Posterior vena cava (tissue), 2 donors: ENCODE results near the gene ZNF300. TPM values are rescaled to one million over a fixed set of nuclear protein-coding genes. Genes with fewer than 3 reads are reported as not detected.
"Not testable (repeated sequence)": the region's sequence is repeated elsewhere in the genome, so short reads cannot be mapped to it uniquely, and the experiment has no call there.

Experiments
- DNase-seq: peaks from one replicate; pipeline ENCODE4 v3.0.0-alpha.2; 2020; ENCODE audit warnings: low spot score
- intact Hi-C, 2 donors: fragments of 100-400 bp; cut with DNase I; formaldehyde crosslinking; loops; one replicate each; pipeline versions ENCODE4 v1.14.1 to v1.14.2; 2022 to 2023
- long read RNA-seq, 2 donors: library from polyadenylated mRNA; unstranded; transcript quantifications; one replicate each; pipeline ENCODE4 v2.0.0, GENCODE V29; 2020 to 2021
- total RNA-seq, 2 donors: library from RNA; stranded (reverse); fragmentation: NEBNext Ultra II Directional; extraction: Animal tissue kit (Norgen Biotek cat#: 25700); gene quantifications; one replicate each; pipeline ENCODE4 v1.2.1, GENCODE V29; 2021
- donor health status: DM: yes; HTN: yes; CAD: no.
- donor health status: DM: yes; HTN: yes; CAD: no.

The ZNF300 gene
- 1 to 10 TPM; 4.8 to 5.5 TPM for total RNA-seq
- long read RNA-seq, donor 1, partial matches to known transcripts: 0 of 1 reads
- long read RNA-seq, donor 1, other reads (novel, unspliced or antisense): 1 of 1 reads
- long read RNA-seq, donor 2: 0 reads

DNA sequence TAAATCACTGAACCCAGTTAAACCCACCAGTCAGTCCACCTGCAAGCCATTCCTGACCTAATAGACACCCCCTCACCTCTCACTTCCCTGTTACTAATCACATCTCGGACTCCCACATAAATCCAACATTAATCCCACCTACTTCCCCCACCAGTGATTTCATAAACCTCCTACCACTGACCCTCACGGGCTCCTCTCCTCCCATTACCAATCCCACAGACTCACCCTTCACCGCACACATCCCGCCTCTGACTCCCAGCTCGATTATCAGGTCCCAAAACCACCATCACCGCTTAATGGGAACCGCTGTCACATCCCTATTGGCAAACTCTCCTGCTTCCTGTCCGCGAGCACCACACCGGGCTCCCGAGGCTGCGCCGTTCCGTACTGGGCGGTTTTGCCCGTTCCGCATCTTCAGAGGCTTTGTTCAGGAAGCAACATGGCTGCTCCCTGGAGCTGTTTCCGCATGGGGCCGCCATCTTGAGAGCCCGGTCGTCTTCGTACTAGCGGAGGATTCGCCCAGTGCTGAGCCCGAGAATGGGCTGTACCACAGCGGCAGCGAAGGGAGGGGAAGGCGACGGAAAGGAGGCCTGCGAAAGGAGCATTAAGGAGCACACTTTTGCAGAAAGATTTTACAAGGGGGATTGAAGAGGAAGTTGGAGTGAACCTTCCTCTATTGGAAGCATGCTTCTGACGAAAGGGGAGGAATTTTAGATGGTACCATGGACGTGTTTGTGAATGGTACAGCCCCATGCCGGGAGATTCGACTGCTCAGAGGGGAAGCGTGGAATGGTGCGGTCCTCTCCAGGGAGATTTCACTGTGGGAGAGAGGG lies at the start of gene ZNF300:
Gene ZNF300, minus strand, starts transcription at position 502 of the 833 bp plus-strand sequence. CDS start 1,825 bp downstream, outside the sequence.
- intact Hi-C loops: no loop called here
- peak; percentile 95 for DNase-seq

GRCh38 chr5:150948539-150948938 lies 43.8 kb upstream of the ZNF300 start:
- intact Hi-C loops: no loop called here
- DNase-seq: no peak

DNA sequence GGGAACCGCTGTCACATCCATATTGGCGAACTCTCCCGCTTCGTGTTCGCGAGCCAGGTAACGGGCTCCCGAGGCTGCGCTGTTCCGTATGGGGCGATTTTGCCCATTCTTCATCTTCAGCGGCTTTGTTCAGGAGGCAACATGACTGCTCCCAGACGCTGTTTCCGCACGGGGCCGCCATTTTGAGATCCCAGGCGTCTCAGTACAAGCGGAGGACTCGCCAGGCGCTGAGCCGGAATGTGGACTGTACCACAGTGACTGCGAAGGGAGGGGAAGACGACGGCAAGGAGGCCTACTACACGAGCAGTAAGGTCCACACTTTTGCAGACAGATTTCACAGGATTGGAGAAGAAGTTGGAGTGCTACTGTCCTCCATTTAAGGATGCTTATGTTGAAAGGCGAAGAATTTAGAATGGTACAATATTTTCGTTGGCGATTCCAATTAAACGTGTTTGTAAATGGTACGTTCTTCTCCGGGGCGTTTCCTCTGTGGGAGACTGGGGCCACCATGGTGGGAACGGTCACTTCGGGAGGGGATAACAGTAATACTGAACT lies 41.6 kb upstream of the ZNF300 start:
- intact Hi-C loops: no loop called here

DNA sequence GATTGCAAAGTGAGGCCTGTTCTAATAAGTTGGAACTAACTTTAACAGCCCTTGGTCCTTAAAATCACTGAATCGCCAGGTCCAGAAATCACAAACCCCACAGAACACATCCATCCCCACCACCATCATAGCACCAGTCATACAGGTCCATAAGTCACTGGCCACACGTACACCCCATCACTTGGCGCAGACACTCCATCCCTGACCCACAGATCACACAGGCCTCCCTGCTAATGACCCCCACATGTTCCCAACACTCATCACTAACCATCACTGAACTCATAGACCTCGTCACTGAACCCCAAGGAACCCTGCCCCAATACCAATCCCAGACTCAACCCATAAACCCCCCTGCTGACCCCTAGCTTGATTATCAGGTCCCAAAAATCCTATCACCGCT lies 41.2 kb upstream of the ZNF300 start:
- no peak for DNase-seq
- intact Hi-C loops: no loop called here

More for the DNA sequence above, 41.6 kb upstream of the ZNF300 start:
- peak; percentile 95 for DNase-seq

DNA sequence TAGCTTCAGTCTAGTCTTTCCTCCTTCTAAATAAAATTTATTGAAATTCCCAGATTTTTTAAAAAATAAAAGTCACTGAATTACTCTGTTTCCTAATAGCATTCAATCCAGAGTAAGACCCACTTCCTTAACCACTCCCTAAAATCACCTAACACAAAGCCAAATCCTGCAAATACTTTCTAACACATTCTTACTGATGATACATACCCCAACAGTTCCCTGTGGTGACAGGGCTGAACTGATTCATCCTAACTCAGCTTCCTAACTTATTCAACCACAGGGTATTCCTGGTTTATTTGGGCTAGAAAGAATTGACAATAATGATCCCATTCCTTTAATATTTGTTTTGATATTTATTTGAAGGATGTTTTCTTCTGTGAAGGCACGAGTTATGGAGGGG lies 40.7 kb upstream of the ZNF300 start:
- DNase-seq: no peak
- intact Hi-C loops: no loop called here

- intact Hi-C loops: no loop called here
- DNase-seq: no peak
These were observed 26.7 kb upstream of the ZNF300 start for GRCh38 chr5:150931368-150931965.

- no peak for DNase-seq
- intact Hi-C loops: no loop called here
These were observed 13.8 kb upstream of the ZNF300 start for GRCh38 chr5:150918613-150919012.

- no peak for DNase-seq
- intact Hi-C loops: no loop called here
These were observed 7.6 kb upstream of the ZNF300 start for GRCh38 chr5:150912312-150912814.

DNA sequence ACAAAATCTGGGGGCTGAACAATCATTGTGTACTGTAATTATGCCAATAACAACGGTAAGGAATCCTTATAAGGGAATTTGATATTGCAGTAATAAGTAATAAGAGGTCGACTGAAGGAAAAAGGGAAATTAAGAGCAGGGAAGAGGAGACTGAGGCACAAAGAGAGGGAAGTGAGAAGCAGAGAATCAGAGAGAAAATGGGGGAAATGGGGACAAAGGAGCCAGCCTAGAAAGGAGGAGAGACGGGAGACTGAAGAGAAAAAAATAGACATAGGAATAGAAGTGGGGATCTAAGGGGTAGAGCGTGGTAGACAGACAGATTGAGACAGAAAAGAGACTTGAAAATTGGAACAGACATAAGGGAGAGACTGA lies 518 bp upstream of the ZNF300 start:
- intact Hi-C loops: no loop called here
- DNase-seq: no peak

GRCh38 chr5:150901446-150901845 lies 3.3 kb downstream of the ZNF300 start:
- intact Hi-C loops: no loop called here

DNA sequence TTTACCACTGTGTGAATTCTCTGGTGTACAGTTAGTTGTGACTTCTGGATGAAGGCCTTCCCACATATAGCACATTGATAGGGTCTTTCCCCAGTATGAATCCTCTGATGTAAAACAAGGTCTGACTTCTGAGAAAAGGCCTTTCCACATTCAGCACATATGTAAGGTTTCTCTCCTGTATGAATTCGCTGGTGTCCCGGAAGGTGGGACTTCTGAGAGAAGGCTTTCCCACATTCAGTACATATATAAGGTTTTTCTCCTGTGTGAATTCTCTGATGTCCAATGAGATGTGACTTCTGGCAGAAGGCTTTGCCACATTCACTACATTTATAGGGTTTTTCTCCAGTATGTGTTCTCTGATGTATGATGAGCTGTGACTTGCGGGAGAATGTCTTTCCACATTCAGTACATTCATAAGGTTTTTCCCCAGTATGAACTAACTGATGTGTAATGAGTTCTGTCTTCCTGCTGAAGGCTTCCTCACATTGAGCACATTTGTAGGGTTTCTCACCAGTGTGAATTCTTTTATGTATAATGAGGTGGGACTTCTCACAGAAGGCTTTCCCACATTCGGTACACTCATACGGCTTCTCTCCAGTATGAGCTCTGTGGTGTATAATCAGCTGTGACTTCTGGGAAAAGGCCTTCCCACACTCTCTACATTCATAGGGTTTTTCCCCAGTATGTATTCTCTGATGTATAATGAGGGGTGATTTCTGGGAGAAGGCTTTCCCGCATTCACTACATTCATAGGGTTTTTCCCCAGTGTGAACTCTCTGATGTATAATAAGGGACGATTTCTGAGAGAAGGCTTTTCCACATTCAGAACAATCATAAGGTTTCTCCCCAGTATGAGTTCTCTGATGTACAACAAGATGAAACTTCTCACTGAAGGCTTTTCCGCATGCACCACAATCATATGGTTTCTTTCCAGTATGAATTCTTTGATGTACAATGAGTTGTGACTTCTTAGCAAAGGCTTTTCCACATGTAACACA lies 9.1 kb downstream of the ZNF300 start:
- intact Hi-C loops: no loop called here

More at GRCh38 chr5:150901446-150901845, 3.3 kb downstream of the ZNF300 start:
- DNase-seq: no peak

DNA sequence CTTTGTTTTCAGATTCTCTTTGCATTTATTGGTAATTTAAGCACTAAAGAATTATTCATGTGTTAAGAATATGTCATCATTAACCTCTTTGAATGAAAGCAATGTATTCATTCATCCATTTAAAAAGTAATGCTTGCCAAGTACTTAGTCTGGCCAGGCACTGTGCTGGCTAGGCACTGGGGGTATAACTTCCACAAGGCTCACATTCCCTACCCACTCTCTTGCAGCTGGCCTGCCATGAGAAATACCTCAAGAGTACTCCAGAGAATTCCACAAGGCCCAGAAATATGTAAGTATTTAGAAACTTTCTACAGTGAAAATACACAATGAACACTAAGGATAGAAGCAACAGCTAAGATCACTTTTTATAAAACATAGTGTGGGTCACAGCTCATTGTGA lies 25.4 kb downstream of the ZNF300 start:
- intact Hi-C loops: no loop called here
- no peak for DNase-seq

More for the DNA sequence above, 9.1 kb downstream of the ZNF300 start:
- DNase-seq: no peak

- intact Hi-C loops: loop anchor here in 1 of 2 donors (10.0 kb wide), 1 partner anchor 923 kb away; no protein-coding TSS in a partner anchor
- DNase-seq: no peak
These were observed 42.7 kb downstream of the ZNF300 start for GRCh38 chr5:150862070-150862469.

GRCh38 chr5:150860246-150860821 lies 44.4 kb downstream of the ZNF300 start:
- DNase-seq: no peak
- intact Hi-C loops: loop anchor here in 1 of 2 donors (10.0 kb wide), 1 partner anchor 924 kb away; no protein-coding TSS in a partner anchor

- intact Hi-C loops, DNase-seq: not testable (repeated sequence)
These were observed 48.1 kb downstream of the ZNF300 start for GRCh38 chr5:150856700-150857099.

DNA sequence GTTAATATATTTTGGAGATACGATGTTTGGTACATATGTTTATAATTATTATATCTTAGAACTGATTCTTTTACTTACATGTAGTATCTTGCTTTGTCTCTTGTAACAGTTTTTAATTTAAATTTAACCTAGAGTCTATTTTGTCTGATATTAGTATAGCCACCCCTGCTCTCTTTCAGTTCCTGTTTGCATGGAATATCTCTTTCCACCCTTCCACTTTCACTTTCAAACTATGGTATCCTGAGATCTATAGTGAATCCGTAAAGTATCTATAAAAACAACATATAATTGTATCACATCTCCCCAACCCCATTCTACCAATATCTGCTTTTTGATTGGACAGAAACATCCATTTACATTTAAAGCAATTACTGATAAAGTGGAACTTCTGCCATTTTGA lies 51.2 kb downstream of the ZNF300 start:
- no peak for DNase-seq
- intact Hi-C loops: no loop called here

GRCh38 chr5:150851039-150851438 lies 53.7 kb downstream of the ZNF300 start:
- intact Hi-C loops: no loop called here
- no peak for DNase-seq

DNA sequence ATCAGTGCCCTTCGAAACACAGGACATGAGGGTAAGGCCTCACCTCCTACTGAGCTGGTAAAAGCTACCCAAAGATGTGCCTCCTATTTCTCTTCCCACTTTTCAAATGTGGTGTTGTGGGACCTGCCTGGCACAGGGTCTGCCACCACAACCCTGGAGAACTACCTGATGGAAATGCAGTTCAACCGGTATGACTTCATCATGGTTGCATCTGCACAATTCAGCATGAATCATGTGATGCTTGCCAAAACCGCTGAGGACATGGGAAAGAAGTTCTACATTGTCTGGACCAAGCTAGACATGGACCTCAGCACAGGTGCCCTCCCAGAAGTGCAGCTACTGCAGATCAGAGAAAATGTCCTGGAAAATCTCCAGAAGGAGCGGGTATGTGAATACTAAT lies 56.5 kb downstream of the ZNF300 start:
- intact Hi-C loops: loop anchor here in 1 of 2 donors (10.0 kb wide), 1 partner anchor 283 kb away; no protein-coding TSS in a partner anchor
- DNase-seq: no peak
